Measurements from ENCODE around the gene KBTBD13. TPM values are rescaled to one million over a fixed set of nuclear protein-coding genes. Genes with fewer than 3 reads are reported as not detected.

Gene KBTBD13
- total and polyA plus RNA-seq, 7 donors, result 0.03 TPM; not detected in 6

DNA sequence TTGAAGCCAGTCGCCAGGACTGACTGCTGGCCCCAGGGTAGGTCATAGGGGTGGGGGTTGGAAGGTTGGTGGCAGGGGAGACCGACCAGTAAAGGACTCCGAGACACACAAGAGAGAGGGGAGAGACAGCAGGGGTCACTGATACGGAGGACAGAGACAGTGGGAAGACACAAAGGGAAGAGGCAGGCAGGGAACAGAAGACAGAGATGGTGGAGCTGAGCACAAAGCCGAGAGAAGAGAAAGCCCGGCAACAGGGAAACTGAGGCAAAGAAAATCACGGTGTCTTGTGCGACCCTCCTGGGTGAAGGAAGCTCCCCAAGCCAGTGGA is 9.3 kb upstream of the KBTBD13 start:
- DNase-seq, result no peak
- 33 to 44% methylated on average over 8 of the region's 8 CpGs for WGBS, 2 donors
- Histone ChIP-seq H3K4me3 (peak overlapping the region; percentile 57 to 83 (median 72)), H3K4me1 (peaks cover 0 to 98% (median 76%) of the 10 kb centered on the region in 4 donors), H3K9me3 (no peaks in the 10 kb centered on the region), H3K27ac (peak overlapping the region; percentile 83 to 96 (median 94)), H3K27me3 (peaks cover 0 to 4% (median 0%) of the 10 kb centered on the region in 3 donors), H3K36me3 (no peaks in the 10 kb centered on the region)
- TF ChIP-seq EP300 (IDR thresholded peaks at IDR 0.05), result no peak
- TF ChIP-seq, protein P1, sequence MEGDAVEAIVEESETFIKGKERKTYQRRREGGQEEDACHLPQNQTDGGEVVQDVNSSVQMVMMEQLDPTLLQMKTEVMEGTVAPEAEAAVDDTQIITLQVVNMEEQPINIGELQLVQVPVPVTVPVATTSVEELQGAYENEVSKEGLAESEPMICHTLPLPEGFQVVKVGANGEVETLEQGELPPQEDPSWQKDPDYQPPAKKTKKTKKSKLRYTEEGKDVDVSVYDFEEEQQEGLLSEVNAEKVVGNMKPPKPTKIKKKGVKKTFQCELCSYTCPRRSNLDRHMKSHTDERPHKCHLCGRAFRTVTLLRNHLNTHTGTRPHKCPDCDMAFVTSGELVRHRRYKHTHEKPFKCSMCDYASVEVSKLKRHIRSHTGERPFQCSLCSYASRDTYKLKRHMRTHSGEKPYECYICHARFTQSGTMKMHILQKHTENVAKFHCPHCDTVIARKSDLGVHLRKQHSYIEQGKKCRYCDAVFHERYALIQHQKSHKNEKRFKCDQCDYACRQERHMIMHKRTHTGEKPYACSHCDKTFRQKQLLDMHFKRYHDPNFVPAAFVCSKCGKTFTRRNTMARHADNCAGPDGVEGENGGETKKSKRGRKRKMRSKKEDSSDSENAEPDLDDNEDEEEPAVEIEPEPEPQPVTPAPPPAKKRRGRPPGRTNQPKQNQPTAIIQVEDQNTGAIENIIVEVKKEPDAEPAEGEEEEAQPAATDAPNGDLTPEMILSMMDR (IDR thresholded peaks at IDR 0.05), result no peak
- TF ChIP-seq POLR2AphosphoS5 (IDR thresholded peaks at IDR 0.05), result no peak
- intact Hi-C loops (cut with DNase I), result no loop called here

DNA sequence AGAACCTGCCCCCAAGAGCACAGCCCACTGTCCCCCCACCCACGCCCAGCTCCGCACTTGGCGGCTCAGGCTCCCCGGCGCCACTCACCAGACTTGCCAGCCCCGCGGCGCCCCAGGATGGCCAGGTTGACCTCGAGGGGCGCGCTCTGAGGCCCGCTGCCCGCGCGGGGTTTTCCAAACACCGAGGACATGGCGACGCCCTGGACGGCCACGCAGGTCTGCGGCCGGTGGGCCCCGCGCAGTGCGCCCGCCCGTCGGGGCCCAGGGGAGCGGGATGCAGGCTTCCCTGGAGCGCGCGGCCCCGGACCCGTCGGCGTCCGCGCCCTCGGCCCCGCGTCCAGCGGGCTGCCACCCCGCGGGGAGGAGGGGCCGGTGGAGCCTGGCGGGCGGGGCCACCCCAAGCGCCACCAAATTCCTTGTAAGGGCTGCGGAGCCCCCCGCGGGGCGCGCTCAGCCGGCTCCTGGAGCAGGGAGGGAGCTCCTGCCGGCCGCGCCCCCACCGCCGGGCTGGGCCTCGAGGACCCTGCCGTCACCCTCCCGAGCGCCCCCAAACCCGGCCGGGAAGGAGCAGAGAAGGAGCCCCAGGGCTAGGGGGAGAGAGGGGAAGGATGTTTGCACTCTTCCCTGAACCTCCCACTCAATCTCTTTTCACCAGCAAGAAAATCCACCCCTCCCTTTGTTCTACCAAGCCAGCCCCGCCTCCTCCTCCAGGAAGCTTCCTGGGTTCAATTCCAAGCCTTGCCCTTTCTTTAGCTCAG is 8.7 kb upstream of the KBTBD13 start, which contains the start of gene RASL12:
RASL12 (minus strand) TSS at position 347 of the 758 bp plus-strand sequence; CDS start at position 191, 156 bp downstream.
- Histone ChIP-seq H3K4me3 (peak within 1 kb of the TSS; percentile 57 to 83 (median 72)), H3K27me3 (peaks cover 0 to 4% (median 0%) of the 10 kb centered on the region in 3 donors), H3K27ac (peak within 1 kb of the TSS; percentile 83 to 96 (median 94)), H3K36me3 (no peaks in the 10 kb centered on the region), H3K9me3 (no peaks in the 10 kb centered on the region), H3K4me1 (peaks cover 0 to 96% (median 74%) of the 10 kb centered on the region in 4 donors)
- no peak for DNase-seq
- WGBS, 2 donors, result 4 to 7% methylated on average over 66 of the region's 66 CpGs
- peak in 2 of 4 donors; percentile 37 to 43 for TF ChIP-seq POLR2AphosphoS5 (IDR thresholded peaks at IDR 0.05)
- TF ChIP-seq, protein P1 (IDR thresholded peaks at IDR 0.05), result no peak
- intact Hi-C loops (cut with DNase I), result no loop called here

DNA sequence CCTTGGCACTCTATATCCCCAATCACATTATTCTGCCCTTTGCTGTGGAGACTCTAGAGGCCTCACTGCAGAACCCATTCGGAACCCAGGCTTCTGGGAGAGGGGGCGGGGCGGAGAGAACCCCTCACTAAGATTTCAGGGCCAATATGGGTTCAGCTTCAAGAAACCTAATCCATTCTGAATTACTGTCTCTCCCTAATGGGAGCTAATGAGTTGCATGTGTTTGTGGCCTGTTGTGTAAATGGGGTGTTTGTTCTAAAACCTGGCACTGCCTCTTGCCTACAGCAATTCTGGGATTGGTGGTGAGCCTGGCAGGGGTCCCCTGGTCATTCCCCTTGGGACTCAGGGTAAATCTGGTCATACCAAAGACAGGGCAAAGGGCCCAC is 8.2 kb upstream of the KBTBD13 start:
- Histone ChIP-seq H3K27me3 (peaks cover 0 to 4% (median 0%) of the 10 kb centered on the region in 3 donors), H3K9me3 (no peaks in the 10 kb centered on the region), H3K27ac (peak overlapping the region; percentile 83 to 96 (median 94)), H3K36me3 (no peaks in the 10 kb centered on the region), H3K4me3 (peak overlapping the region in 3 of 4 donors; percentile 57 to 83 (median 79)), H3K4me1 (peaks cover 0 to 90% (median 70%) of the 10 kb centered on the region in 4 donors)
- WGBS, 2 donors, result 85 to 90% methylated on average over 3 of the region's 3 CpGs
- no peak for DNase-seq
- intact Hi-C loops (cut with DNase I), result no loop called here
- TF ChIP-seq EP300 (IDR thresholded peaks at IDR 0.05), result no peak
- TF ChIP-seq, protein P1 (IDR thresholded peaks at IDR 0.05), result no peak
- TF ChIP-seq POLR2A (IDR thresholded peaks at IDR 0.05), result no peak
- no peak for TF ChIP-seq POLR2AphosphoS5 (IDR thresholded peaks at IDR 0.05)

DNA sequence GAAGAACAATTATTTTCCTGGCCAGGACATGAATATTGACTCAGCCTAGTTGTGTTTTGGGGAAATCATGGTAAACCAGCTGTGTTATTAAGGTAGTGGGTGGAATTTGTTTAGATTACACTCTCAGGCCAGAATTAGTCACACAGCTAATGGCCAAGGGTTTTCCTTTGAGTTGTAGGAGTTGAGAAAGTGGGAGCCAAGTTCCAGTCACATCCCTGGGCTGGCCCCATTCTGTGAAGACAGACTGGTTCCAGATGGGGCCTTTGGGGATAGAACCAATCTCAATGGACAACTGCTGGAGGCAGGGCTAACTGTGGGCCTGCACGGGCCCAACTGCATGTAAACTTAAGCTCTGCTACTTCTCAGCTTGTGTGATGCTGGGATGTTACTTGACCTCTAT is 7.4 kb upstream of the KBTBD13 start:
- Histone ChIP-seq H3K4me3 (no peak overlapping the region), H3K9me3 (no peaks in the 10 kb centered on the region), H3K27me3 (peaks cover 0 to 4% (median 0%) of the 10 kb centered on the region in 3 donors), H3K4me1 (peaks cover 0 to 83% (median 64%) of the 10 kb centered on the region in 4 donors), H3K27ac (peak overlapping the region; percentile 83 to 96 (median 94)), H3K36me3 (no peaks in the 10 kb centered on the region)
- TF ChIP-seq POLR2AphosphoS5 (IDR thresholded peaks at IDR 0.05) (peak in 3 of 4 donors; percentile 58 to 63 (median 62)), POLR2A (IDR thresholded peaks at IDR 0.05) (no peak)
- intact Hi-C loops (cut with DNase I), result no loop called here
- peak; percentile 94 for DNase-seq
- WGBS, 2 donors, result 67 to 75% methylated on average over 1 of the region's 1 CpG

DNA sequence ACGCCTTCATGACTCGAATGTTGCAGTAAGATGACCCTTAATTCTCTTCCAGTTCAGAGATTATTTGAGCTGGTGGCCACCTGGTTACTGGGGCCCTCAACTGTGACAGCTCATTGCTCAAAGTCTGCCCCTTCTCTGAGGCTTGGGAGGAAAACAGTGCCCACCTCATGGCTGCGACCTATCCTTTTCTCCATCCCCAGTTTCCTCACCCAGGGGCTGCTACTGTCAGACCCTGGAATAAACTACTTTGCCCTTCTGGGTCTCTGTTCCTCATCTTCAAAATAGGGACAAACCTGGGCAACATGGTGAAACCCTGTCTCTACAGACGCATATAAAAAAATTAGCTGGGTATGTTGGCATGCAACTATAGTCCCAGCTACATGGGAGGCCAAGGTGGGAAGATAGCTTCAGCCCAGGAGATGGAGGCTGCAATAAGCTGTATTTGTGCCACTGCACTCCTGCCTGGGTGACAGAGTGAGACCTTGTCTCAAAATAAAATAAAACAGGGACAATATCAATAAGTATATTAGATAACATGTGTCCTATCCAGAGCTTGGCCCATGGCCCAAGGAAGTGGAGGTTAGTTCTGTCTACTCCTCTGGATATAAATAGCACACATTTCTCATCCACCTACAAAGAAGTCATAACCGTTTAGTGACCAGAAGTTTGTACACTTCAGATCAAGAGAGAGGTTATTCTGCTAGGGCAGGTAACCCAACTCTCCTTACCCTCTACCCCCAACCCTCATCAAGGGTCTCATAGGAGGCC is 6.6 kb upstream of the KBTBD13 start:
- peaks cover 0 to 4% (median 0%) of the 10 kb centered on the region in 3 donors for H3K27me3 ChIP-seq
- H3K9me3 ChIP-seq, result no peaks in the 10 kb centered on the region
- WGBS, 2 donors, result 81 to 84% methylated on average over 5 of the region's 5 CpGs
- peaks cover 0 to 75% (median 60%) of the 10 kb centered on the region in 4 donors for H3K4me1 ChIP-seq
- intact Hi-C loops (cut with DNase I), result no loop called here
- no peak overlapping the region for H3K4me3 ChIP-seq
- DNase-seq, result no peak
- TF ChIP-seq POLR2A (IDR thresholded peaks at IDR 0.05) (no peak), EP300 (IDR thresholded peaks at IDR 0.05) (no peak)
- TF ChIP-seq, protein P1 (IDR thresholded peaks at IDR 0.05), result no peak
- no peaks in the 10 kb centered on the region for H3K36me3 ChIP-seq
- H3K27ac ChIP-seq, result peak overlapping the region; percentile 83 to 96 (median 94)
